Caki2 (cell line): ENCODE measurements around the gene NOCT. TPM values are rescaled to one million over a fixed set of nuclear protein-coding genes. Genes with fewer than 3 reads are reported as not detected.
A peak's percentile ranks its signal among the peaks of the same experiment; 100 is the strongest.

Experiments used
- DNase-seq: peaks from one replicate; pipeline ENCODE4 v3.0.0-alpha.2; 2015; ENCODE audit warnings: low read depth
- in situ Hi-C: cut with HindIII; loops from 2 replicates; pipeline ENCODE4 v1.10.0; 2016; ENCODE audit warnings: low sequenced_read_pairs, low pct_unique_long_range_greater_than_20kb, mixed read lengths
- total RNA-seq: library from RNA; depleted of rRNA; stranded (reverse); fragments of >200 nt; shearing (Covaris generic); gene quantifications from 2 replicates; pipeline ENCODE4 v1.2.3, GENCODE V29; 2014; ENCODE audit warnings: low replicate concordance; rRNA removed

Gene NOCT
- total RNA-seq, 1 experiment from 2014 or later: 11.0 TPM

- in situ Hi-C loops: no loop called here
- peak; percentile 90 for DNase-seq
Measured at GRCh38 chr4:139083956-139084803, 68.6 kb downstream of the NOCT start.

GRCh38 chr4:139084804-139085093 is 69.2 kb downstream of the NOCT start:
- in situ Hi-C loops: no loop called here
- no peak for DNase-seq

- DNase-seq: no peak
- in situ Hi-C loops: no loop called here
Measured at GRCh38 chr4:139085141-139085540, 69.6 kb downstream of the NOCT start.

- in situ Hi-C loops: no loop called here
- DNase-seq: no peak
Measured at GRCh38 chr4:139092271-139092670, 76.7 kb downstream of the NOCT start.

Other genes with a start within 250 kb of the NOCT start
- 31.9 and 68.6 TPM in 2 replicates for gene ELF2, start 161.4 kb downstream of the NOCT start, total RNA-seq